ENCODE data around the gene RERE.

Gene RERE

GRCh38 chr1:8816831-8817411 lies 519 bp downstream of the RERE start:
- Histone ChIP-seq H3K4me1 (ENCODE audit: control insufficient read depth, insufficient read depth, low read length) (peaks cover 17% of the 10 kb centered on the region), H3K9me3 (ENCODE audit: control insufficient read depth, insufficient read depth, low read depth, low read length) (no peaks in the 10 kb centered on the region), H3K4me3 (ENCODE audit: low read depth, low read length) (peak overlapping the region; percentile 89), H3K27ac (ENCODE audit: extremely low read depth, low read depth, low read length) (peak overlapping the region; percentile 97), H3K36me3 (ENCODE audit: control insufficient read depth in 2 of 2, insufficient read depth in 1 of 2, low read length in 2 of 2) (no peaks in the 10 kb centered on the region)
- POLR2A ChIA-PET: interaction anchor here (0.6 to 1.8 kb wide), 15 partner anchors 9 to 733 kb away, joined by 3 to 16 read pairs (median 6); no protein-coding TSS in a partner anchor
- CTCF ChIA-PET: interaction anchor here (0.5 to 1.2 kb wide), 3 partner anchors 113 to 526 kb away, joined by 3 to 4 read pairs (median 3); no protein-coding TSS in a partner anchor
- TF ChIP-seq ZNF10 (tag by site-specific recombination; IDR thresholded peaks at IDR 0.05) (no peak), ZFP3 (tag by site-specific recombination; IDR thresholded peaks at IDR 0.05; ENCODE audit: low read depth) (no peak), BCL11B (tag by site-specific recombination; IDR thresholded peaks at IDR 0.05; ENCODE audit: low read depth) (peak; percentile 75; the same call in 1 of the 2 replicates), ZNF837 (tag by site-specific recombination; IDR thresholded peaks at IDR 0.05) (0 out of 2 replicates have a peak, but pooled peaks have one; percentile 25), PBX3 (CRISPR knock-in tag; IDR thresholded peaks at IDR 0.05) (0 out of 2 replicates have a peak, but pooled peaks have one; percentile 34), ZNF239 (tag by site-specific recombination; IDR thresholded peaks at IDR 0.05) (no peak), SP7 (tag by site-specific recombination; IDR thresholded peaks at IDR 0.05) (no peak), GLI2 (tag by site-specific recombination; IDR thresholded peaks at IDR 0.05; ENCODE audit: borderline replicate concordance, low read depth) (no peak), YY2 (tag by site-specific recombination; IDR thresholded peaks at IDR 0.05) (no peak), ZNF555 (tag by site-specific recombination; conservative IDR thresholded peaks at IDR 0.05) (no peak), BCL11A (tag by site-specific recombination; IDR thresholded peaks at IDR 0.05; ENCODE audit: low read depth) (peak; percentile 75; the same call in 1 of the 2 replicates), ZBTB20 (tag by site-specific recombination; IDR thresholded peaks at IDR 0.05) (peak; percentile 57; the same call in 1 of the 2 replicates), ZNF302 (tag by site-specific recombination; IDR thresholded peaks at IDR 0.05; ENCODE audit: low read depth) (no peak), ZNF449 (tag by site-specific recombination; IDR thresholded peaks at IDR 0.05) (no peak), GLIS1 (tag by site-specific recombination; IDR thresholded peaks at IDR 0.05) (no peak), ZNF433 (tag by site-specific recombination; IDR thresholded peaks at IDR 0.05; ENCODE audit: low read depth) (no peak), KLF10 (tag by site-specific recombination; IDR thresholded peaks at IDR 0.05) (no peak), KLF9 (tag by site-specific recombination; IDR thresholded peaks at IDR 0.05; ENCODE audit: low read depth) (no peak), ZIC2 (tag by site-specific recombination; IDR thresholded peaks at IDR 0.05) (no peak), ZNF629 (tag by site-specific recombination; IDR thresholded peaks at IDR 0.05) (no peak), ZNF335 (tag by site-specific recombination; conservative IDR thresholded peaks at IDR 0.05) (peak; percentile 45; the same call in 1 of the 2 replicates)
- TF ChIP-seq, protein P1, sequence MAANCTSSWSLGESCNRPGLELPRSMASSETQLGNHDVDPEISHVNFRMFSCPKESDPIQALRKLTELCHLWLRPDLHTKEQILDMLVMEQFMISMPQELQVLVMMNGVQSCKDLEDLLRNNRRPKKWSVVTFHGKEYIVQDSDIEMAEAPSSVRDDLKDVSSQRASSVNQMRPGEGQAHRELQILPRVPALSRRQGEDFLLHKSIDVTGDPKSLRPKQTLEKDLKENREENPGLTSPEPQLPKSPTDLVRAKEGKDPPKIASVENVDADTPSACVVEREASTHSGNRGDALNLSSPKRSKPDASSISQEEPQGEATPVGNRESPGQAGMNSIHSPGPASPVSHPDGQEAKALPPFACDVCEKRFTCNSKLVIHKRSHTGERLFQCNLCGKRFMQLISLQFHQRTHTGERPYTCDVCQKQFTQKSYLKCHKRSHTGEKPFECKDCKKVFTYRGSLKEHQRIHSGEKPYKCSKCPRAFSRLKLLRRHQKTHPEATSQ (tag by site-specific recombination; IDR thresholded peaks at IDR 0.05): no peak
- TF ChIP-seq, protein P2, sequence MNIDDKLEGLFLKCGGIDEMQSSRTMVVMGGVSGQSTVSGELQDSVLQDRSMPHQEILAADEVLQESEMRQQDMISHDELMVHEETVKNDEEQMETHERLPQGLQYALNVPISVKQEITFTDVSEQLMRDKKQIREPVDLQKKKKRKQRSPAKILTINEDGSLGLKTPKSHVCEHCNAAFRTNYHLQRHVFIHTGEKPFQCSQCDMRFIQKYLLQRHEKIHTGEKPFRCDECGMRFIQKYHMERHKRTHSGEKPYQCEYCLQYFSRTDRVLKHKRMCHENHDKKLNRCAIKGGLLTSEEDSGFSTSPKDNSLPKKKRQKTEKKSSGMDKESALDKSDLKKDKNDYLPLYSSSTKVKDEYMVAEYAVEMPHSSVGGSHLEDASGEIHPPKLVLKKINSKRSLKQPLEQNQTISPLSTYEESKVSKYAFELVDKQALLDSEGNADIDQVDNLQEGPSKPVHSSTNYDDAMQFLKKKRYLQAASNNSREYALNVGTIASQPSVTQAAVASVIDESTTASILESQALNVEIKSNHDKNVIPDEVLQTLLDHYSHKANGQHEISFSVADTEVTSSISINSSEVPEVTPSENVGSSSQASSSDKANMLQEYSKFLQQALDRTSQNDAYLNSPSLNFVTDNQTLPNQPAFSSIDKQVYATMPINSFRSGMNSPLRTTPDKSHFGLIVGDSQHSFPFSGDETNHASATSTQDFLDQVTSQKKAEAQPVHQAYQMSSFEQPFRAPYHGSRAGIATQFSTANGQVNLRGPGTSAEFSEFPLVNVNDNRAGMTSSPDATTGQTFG (tag by site-specific recombination; IDR thresholded peaks at IDR 0.05; ENCODE audit: borderline replicate concordance): no peak

Data from HEK293 (cell line).